ENCODE measurements around the gene ANTXR1.
"Not testable (repeated sequence)": the region's sequence is repeated elsewhere in the genome, so short reads cannot be mapped to it uniquely, and the experiment has no call there.

ANTXR1 gene

DNA sequence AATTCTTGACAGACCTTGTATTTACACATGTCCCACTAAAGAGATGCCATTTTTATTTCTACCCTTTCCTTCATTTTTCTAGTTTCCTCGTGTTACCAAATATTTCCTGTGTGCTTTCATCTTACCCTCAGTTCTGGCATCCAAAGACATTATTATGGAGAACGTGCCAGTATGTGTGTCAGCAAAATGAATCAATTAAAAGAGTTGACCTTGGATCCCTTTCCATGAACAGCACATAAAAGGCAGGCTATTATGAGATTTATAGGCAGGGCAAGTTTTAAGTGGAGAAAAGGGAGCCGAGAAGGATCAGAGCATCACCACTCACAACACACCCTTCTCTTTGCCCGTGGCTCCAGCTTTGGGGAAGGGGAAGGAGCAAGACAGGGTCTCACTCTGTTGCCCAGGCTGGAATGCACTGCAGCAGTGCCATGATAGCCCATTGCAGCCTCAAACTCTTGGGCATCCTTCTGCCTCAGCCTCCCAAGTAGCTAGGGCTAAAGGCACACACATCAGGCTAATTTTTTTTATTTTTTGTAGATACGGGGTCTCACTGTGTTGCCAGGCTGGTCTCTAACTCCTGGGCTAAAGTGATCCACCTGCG is 224.2 kb downstream of the ANTXR1 start:
- DNase-seq (ENCODE audit: low read depth in 2 of 2): no peak

GRCh38 chr2:69238449-69239031 is 225.6 kb downstream of the ANTXR1 start:
- peak; percentile 77 to 80 for DNase-seq (ENCODE audit: low read depth in 2 of 2)

DNA sequence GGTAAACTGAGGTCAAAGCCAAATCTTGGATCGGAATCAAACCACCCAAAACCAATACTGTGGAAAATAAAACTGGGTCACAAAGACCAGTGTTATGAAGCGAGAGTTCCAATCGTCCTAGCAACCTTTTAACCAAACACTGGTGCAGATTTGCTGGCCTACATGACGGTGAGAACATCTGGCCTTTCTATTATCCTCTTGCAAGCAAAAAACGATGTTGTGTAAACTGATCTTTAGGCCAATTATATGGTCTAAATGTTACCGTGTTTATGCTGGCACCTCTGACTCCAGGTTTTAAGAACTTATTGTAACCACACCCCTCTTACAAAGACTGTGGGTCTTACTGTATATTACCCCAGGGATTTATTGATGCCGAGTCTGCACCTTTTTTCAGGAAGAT is 228.1 kb downstream of the ANTXR1 start:
- DNase-seq (ENCODE audit: low read depth in 2 of 2): no peak

GRCh38 chr2:69241664-69242514 is 228.9 kb downstream of the ANTXR1 start:
- no peak for DNase-seq (ENCODE audit: low read depth in 2 of 2)

GRCh38 chr2:69242651-69243051 is 229.7 kb downstream of the ANTXR1 start:
- DNase-seq (ENCODE audit: low read depth in 2 of 2): peak; percentile 91 to 93

DNA sequence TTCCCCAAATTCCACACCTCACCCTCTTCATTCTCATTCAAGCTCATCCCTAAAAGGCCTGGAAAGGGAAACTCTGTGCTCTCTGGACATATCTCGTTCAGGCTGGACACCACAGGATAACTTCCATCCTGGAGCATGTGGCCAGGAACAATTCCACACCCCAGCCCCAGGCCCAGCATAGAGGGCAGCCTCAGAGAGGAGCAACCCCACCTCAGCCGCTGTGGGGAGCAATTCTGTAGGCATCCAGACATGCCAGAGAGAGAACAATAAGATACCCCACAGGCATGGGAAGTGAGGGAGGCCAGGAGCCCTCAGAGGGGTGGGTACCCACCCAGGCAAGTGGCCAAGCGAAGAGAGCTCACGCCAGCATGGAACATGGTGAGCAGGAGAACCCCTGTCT is 230.7 kb downstream of the ANTXR1 start:
- no peak for DNase-seq (ENCODE audit: low read depth in 2 of 2)

- DNase-seq (ENCODE audit: low read depth in 2 of 2): no peak
Measured at GRCh38 chr2:69244882-69245281, 231.9 kb downstream of the ANTXR1 start.

DNA sequence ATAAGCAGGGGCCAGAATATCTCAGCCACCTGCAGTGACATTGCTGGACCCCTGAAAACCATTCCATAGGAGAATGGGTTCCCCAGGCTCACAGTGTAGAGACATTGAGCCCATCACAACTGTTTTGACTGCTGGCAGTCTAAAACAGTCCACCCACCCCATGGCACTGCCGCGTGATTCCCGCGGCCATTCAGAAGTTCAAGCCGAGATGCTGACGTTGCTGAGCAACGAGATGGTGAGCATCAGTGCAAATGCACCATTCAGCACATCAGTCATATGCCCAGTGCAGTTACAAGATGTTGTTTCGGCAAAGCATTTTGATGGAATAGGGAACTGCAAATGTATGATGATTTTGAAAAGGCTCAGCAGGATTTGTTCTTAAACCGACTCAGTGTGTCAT is 234.6 kb downstream of the ANTXR1 start:
- no peak for DNase-seq (ENCODE audit: low read depth in 2 of 2)

DNA sequence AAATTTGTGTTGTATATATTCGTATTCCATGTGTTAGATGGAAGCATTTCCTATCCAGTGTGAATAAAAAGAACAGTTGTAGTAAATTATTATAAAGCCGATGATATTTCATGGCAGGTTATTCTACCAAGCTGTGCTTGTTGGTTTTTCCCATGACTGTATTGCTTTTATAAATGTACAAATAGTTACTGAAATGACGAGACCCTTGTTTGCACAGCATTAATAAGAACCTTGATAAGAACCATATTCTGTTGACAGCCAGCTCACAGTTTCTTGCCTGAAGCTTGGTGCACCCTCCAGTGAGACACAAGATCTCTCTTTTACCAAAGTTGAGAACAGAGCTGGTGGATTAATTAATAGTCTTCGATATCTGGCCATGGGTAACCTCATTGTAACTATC is 235.3 kb downstream of the ANTXR1 start:
- no peak for DNase-seq (ENCODE audit: low read depth in 2 of 2)

- no peak for DNase-seq (ENCODE audit: low read depth in 2 of 2)
Measured at GRCh38 chr2:69250981-69251380, 238.0 kb downstream of the ANTXR1 start.

GRCh38 chr2:69251943-69252342 is 239.0 kb downstream of the ANTXR1 start:
- DNase-seq (ENCODE audit: low read depth in 2 of 2): no peak

DNA sequence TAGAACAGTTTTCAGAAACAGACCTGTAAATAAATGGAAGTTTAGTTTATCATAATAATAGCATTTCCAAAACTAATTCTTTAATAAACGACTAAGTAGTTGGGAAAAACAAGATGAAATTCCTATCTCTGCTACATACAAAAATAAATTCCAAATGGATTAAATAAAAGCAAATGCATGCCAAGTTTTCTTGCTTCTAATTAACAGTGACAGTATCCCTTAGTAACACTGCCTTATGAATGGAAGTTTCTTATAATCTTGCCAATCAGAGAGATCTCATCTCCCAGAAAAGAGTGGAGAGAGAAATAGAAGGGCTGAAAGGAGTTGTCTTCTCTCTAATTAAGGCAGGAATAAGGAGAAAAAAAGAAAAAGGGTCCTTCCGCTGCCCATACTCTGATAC is 240.1 kb downstream of the ANTXR1 start:
- DNase-seq (ENCODE audit: low read depth in 2 of 2): no peak

GRCh38 chr2:69253611-69254301 is 240.8 kb downstream of the ANTXR1 start:
- peak; percentile 95 for DNase-seq (ENCODE audit: low read depth in 2 of 2)

DNA sequence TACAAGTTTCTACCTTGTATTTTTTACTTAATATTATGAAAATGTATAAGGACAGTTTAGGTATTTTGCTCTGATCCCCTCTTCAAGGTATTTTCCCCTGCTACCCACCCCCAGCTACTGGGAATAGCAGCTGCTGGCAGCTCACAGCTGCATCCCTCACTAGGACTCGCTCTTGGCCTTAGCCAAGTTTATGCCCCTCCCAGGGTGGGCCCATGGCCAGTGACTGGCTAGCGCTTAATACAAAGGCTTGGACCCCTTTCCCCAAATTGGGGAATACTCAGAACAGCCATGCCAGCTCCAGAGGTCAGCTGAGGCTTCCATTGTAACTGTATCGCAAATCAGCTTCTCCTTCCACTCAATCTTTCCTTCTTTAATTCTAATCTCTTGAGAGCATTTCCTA is 242.8 kb downstream of the ANTXR1 start:
- no peak for DNase-seq (ENCODE audit: low read depth in 2 of 2)

- DNase-seq (ENCODE audit: low read depth in 2 of 2): not testable (repeated sequence)
Measured at GRCh38 chr2:69259994-69260591, 247.1 kb downstream of the ANTXR1 start.

GRCh38 chr2:69260666-69261065 is 247.7 kb downstream of the ANTXR1 start:
- no peak for DNase-seq (ENCODE audit: low read depth in 2 of 2)

GRCh38 chr2:69269330-69269729 is 256.4 kb downstream of the ANTXR1 start:
- DNase-seq (ENCODE audit: low read depth in 2 of 2): no peak

DNA sequence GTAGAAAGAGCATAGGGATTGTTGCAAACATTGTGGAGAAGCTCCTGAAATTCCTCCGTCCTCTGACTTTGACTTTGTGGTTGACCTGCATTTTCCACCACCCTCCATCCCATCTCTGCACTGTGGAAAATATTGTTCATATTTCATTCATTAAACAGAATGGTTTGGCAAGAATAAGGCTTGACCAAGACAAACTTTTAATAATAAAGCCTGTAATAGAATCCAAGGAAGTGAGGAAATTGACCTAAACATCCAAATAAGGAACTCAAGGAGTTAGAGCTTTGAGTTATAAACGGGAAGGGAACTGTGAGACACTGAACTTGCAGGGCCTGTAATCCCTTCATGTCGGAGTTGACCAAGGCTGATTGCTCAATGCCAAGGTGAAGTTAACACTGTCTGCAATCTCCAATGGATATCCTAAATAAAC is 258.9 kb downstream of the ANTXR1 start:
- peak in 1 of 2 experiments; percentile 47 for DNase-seq (ENCODE audit: low read depth in 2 of 2)

DNA sequence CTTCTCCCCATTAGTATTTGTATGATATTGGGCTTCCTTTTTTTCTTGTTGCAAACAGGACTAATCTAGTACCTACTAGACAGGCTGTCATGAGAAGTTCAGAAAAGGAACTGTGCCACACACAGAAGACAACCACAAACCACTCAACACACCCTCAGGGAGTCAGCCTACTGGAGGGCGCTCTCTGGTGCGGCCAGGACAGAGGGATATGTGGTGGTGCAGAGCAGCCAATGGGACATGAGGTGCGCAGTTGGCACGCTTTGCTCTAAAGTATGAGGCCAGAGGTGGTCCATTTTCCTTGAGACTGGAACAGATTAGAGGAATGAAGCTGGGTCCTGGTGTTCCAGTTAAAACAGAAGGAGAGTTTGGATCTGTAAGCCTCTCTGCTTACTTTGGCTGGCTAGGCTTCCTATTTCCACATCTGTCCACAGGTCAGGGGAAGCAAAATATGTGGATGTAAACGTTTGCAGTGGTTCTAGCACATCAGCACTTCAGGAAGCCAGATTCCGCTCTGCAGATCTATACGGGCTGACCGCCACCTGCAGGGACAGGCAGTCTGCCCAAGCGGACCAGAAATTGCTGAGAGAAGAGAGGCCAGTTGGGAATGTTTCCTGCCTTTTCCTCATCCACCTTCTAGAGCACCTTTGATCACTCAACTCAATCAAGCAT is 260.0 kb downstream of the ANTXR1 start:
- no peak for DNase-seq (ENCODE audit: low read depth in 2 of 2)

DNA sequence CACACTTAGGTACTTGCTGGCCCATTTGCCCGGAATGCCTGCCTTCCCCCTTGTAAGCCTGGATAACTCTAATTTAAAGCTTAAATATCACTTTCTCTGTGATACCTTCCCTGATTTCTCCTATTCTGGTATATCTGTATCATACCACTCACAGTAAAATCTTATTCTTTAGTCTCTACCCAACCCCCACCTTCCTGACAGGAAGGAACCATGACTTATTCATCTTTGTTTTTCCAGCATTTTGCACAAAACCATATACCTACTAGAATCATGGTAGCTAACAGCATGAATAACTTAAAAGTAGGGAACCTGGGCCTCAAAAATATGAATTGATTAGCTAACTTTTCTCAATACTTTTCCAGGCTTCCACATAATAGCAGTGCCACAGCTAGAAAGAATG is 262.5 kb downstream of the ANTXR1 start:
- no peak for DNase-seq (ENCODE audit: low read depth in 2 of 2)

- no peak for DNase-seq (ENCODE audit: low read depth in 2 of 2)
Measured at GRCh38 chr2:69278366-69278765, 265.4 kb downstream of the ANTXR1 start.
